BLaER1 treated with 17β-estradiol and CSF1 and Interleukin-3, amounts not matched to agents 10 nM and 100 nM (cell line): ENCODE measurements around the gene POFUT2.

Experiments
- H3K27ac ChIP-seq, 11 experiments: shearing (Covaris generic); formaldehyde crosslinking; 2 replicates each; pipeline ENCODE4 v1.8.1; 2022
- H3K27me3 ChIP-seq, 11 experiments: shearing (Covaris generic); formaldehyde crosslinking; 2 replicates each; pipeline ENCODE4 v1.8.1; 2022
- H3K36me3 ChIP-seq, 11 experiments: shearing (Covaris generic); formaldehyde crosslinking; 2 replicates each; pipeline ENCODE4 v1.8.1; 2022
- H3K4me1 ChIP-seq, 10 experiments: shearing (Covaris generic); formaldehyde crosslinking; 2 replicates each; pipeline ENCODE4 v1.8.1; 2022
- H3K4me2 ChIP-seq, 11 experiments: shearing (Covaris generic); formaldehyde crosslinking; 2 replicates each; pipeline ENCODE4 v1.8.1; 2022
- H3K4me3 ChIP-seq, 10 experiments: shearing (Covaris generic); formaldehyde crosslinking; 2 replicates each; pipeline ENCODE4 v1.8.1; 2022
- H3K9ac ChIP-seq, 11 experiments: shearing (Covaris generic); formaldehyde crosslinking; 2 replicates each; pipeline ENCODE4 v1.8.1; 2022
- H3K9me3 ChIP-seq, 11 experiments: shearing (Covaris generic); formaldehyde crosslinking; replicated peaks in 1 of 11; 2 replicates each; pipeline ENCODE4 v1.8.1; 2022
- H4K20me1 ChIP-seq, 11 experiments: shearing (Covaris generic); formaldehyde crosslinking; 2 replicates each; pipeline ENCODE4 v1.8.1; 2022
- Cebpa-rat ChIP-seq, 11 experiments: shearing (Covaris generic); IDR thresholded peaks; 2 replicates each; pipeline ENCODE4 v1.8.1; 2022

POFUT2 gene

GRCh38 chr21:45217010-45217409 lies 70.7 kb downstream of the POFUT2 start:
- Histone ChIP-seq H3K36me3 (peaks cover 4 to 94% (median 82%) of the 10 kb centered on the region in 11 experiments; a peak in 21 of 22 replicates), H3K4me2 (no peak overlapping the region)
- TF ChIP-seq Cebpa-rat (IDR thresholded peaks at IDR 0.05): no peak

GRCh38 chr21:45215213-45215612 lies 72.5 kb downstream of the POFUT2 start:
- no peak for TF ChIP-seq Cebpa-rat (IDR thresholded peaks at IDR 0.05)
- peaks cover 5 to 19% (median 13%) of the 10 kb centered on the region in 10 experiments for H3K4me1 ChIP-seq
- H3K36me3 ChIP-seq: peaks cover 4 to 94% (median 80%) of the 10 kb centered on the region in 11 experiments; a peak in 21 of 22 replicates
- no peak overlapping the region for H3K27ac ChIP-seq
- peaks cover 0 to 9% (median 0%) of the 10 kb centered on the region in 11 experiments; a peak in 3 of 22 replicates for H4K20me1 ChIP-seq
- no peak overlapping the region for H3K9ac ChIP-seq
- no peaks in the 10 kb centered on the region for H3K27me3 ChIP-seq
- no peak overlapping the region for H3K4me2 ChIP-seq
- no peak overlapping the region for H3K4me3 ChIP-seq
- peaks cover 28 to 47% (median 42%) of the 10 kb centered on the region in 11 experiments; a peak in 21 of 22 replicates for H3K9me3 ChIP-seq

More at GRCh38 chr21:45217010-45217409, 70.7 kb downstream of the POFUT2 start:
- H3K9ac ChIP-seq: no peak overlapping the region
- H3K27me3 ChIP-seq: no peaks in the 10 kb centered on the region
- peaks cover 0 to 8% (median 0%) of the 10 kb centered on the region in 11 experiments; a peak in 1 of 22 replicates for H4K20me1 ChIP-seq
- peaks cover 0 to 23% (median 15%) of the 10 kb centered on the region in 10 experiments; a peak in 12 of 20 replicates for H3K4me1 ChIP-seq
- no peak overlapping the region for H3K4me3 ChIP-seq
- peaks cover 28 to 47% (median 42%) of the 10 kb centered on the region in 11 experiments; a peak in 21 of 22 replicates for H3K9me3 ChIP-seq
- H3K27ac ChIP-seq: no peak overlapping the region
